ENCODE results near the gene HPGDS. TPM values are rescaled to one million over a fixed set of nuclear protein-coding genes. Genes with fewer than 3 reads are reported as not detected.

Gene HPGDS
- total and polyA plus RNA-seq, 5 donors from 2014 or later: 0.39 to 2.5 (median 1.1) TPM; not detected in 2

- ATAC-seq (ENCODE audit: low read depth in 2 of 2) (no peak), DNase-seq (no peak)
- Histone ChIP-seq H3K27me3 (ENCODE audit: control insufficient read depth, insufficient read depth, low read length) (peaks cover 2% of the 10 kb centered on the region), H3K9me3 (ENCODE audit: control insufficient read depth in 2 of 2, low read length in 2 of 2) (no peaks in the 10 kb centered on the region), H3K4me1 (ENCODE audit: control insufficient read depth, insufficient read depth, low read length, poor library complexity, severe bottlenecking) (no peaks in the 10 kb centered on the region), H3K4me3 (ENCODE audit: low read depth, low read length) (no peak overlapping the region), H3K27ac (ENCODE audit: insufficient read depth, low read length, poor library complexity, severe bottlenecking) (no peak overlapping the region), H3K36me3 (ENCODE audit: control insufficient read depth, insufficient read depth, low read length) (no peaks in the 10 kb centered on the region)
- Mint-ChIP-seq H3K27ac (no peak overlapping the region), H3K9me3 (peaks cover 0 to 1% (median 0%) of the 10 kb centered on the region in 7 donors), H3K4me3 (no peak overlapping the region), H3K36me3 (no peaks in the 10 kb centered on the region), H3K4me1 (no peaks in the 10 kb centered on the region), H3K27me3 (peaks cover 33% of the 10 kb centered on the region)
Measured at GRCh38 chr4:94375364-94375763, 32.7 kb upstream of the HPGDS start.

GRCh38 chr4:94373752-94374151 lies 31.1 kb upstream of the HPGDS start:
- no peak for ATAC-seq (ENCODE audit: low read depth in 2 of 2)
- H3K27me3 Mint-ChIP-seq: peaks cover 34% of the 10 kb centered on the region
- no peak overlapping the region for H3K27ac Mint-ChIP-seq

GRCh38 chr4:94372991-94373390 lies 30.4 kb upstream of the HPGDS start:
- H3K27ac Mint-ChIP-seq: no peak overlapping the region
- H3K4me3 ChIP-seq (ENCODE audit: low read depth, low read length): no peak overlapping the region
- no peaks in the 10 kb centered on the region for H3K27me3 ChIP-seq (ENCODE audit: control insufficient read depth, insufficient read depth, low read length)
- ATAC-seq (ENCODE audit: low read depth in 2 of 2) (no peak), DNase-seq (no peak)
- no peak overlapping the region for H3K27ac ChIP-seq (ENCODE audit: insufficient read depth, low read length, poor library complexity, severe bottlenecking)
- no peaks in the 10 kb centered on the region for H3K4me1 Mint-ChIP-seq
- no peak overlapping the region for H3K4me3 Mint-ChIP-seq
- H3K36me3 ChIP-seq (ENCODE audit: control insufficient read depth, insufficient read depth, low read length): no peaks in the 10 kb centered on the region
- H3K9me3 Mint-ChIP-seq: peaks cover 0 to 1% (median 0%) of the 10 kb centered on the region in 7 donors
- H3K9me3 ChIP-seq (ENCODE audit: control insufficient read depth in 2 of 2, low read length in 2 of 2): no peaks in the 10 kb centered on the region
- peaks cover 30% of the 10 kb centered on the region for H3K27me3 Mint-ChIP-seq
- no peaks in the 10 kb centered on the region for H3K4me1 ChIP-seq (ENCODE audit: control insufficient read depth, insufficient read depth, low read length, poor library complexity, severe bottlenecking)
- H3K36me3 Mint-ChIP-seq: no peaks in the 10 kb centered on the region

More at GRCh38 chr4:94373752-94374151, 31.1 kb upstream of the HPGDS start:
- H3K36me3 ChIP-seq (ENCODE audit: control insufficient read depth, insufficient read depth, low read length): no peaks in the 10 kb centered on the region
- no peaks in the 10 kb centered on the region for H3K9me3 ChIP-seq (ENCODE audit: control insufficient read depth in 2 of 2, low read length in 2 of 2)
- peaks cover 0 to 1% (median 0%) of the 10 kb centered on the region in 7 donors for H3K9me3 Mint-ChIP-seq
- no peak for DNase-seq
- H3K4me3 ChIP-seq (ENCODE audit: low read depth, low read length): no peak overlapping the region
- H3K4me1 ChIP-seq (ENCODE audit: control insufficient read depth, insufficient read depth, low read length, poor library complexity, severe bottlenecking): no peaks in the 10 kb centered on the region
- no peak overlapping the region for H3K27ac ChIP-seq (ENCODE audit: insufficient read depth, low read length, poor library complexity, severe bottlenecking)
- no peak overlapping the region for H3K4me3 Mint-ChIP-seq
- no peaks in the 10 kb centered on the region for H3K4me1 Mint-ChIP-seq
- H3K27me3 ChIP-seq (ENCODE audit: control insufficient read depth, insufficient read depth, low read length): no peaks in the 10 kb centered on the region
- no peaks in the 10 kb centered on the region for H3K36me3 Mint-ChIP-seq

- Mint-ChIP-seq H3K36me3 (no peaks in the 10 kb centered on the region), H3K4me1 (no peaks in the 10 kb centered on the region), H3K27ac (no peak overlapping the region), H3K9me3 (peaks cover 0 to 1% (median 0%) of the 10 kb centered on the region in 7 donors), H3K27me3 (peaks cover 25% of the 10 kb centered on the region), H3K4me3 (no peak overlapping the region)
- no peaks in the 10 kb centered on the region for H3K9me3 ChIP-seq (ENCODE audit: control insufficient read depth in 2 of 2, low read length in 2 of 2)
- H3K4me3 ChIP-seq (ENCODE audit: low read depth, low read length): no peak overlapping the region
- no peak overlapping the region for H3K27ac ChIP-seq (ENCODE audit: insufficient read depth, low read length, poor library complexity, severe bottlenecking)
- no peaks in the 10 kb centered on the region for H3K27me3 ChIP-seq (ENCODE audit: control insufficient read depth, insufficient read depth, low read length)
- H3K4me1 ChIP-seq (ENCODE audit: control insufficient read depth, insufficient read depth, low read length, poor library complexity, severe bottlenecking): no peaks in the 10 kb centered on the region
- DNase-seq (no peak), ATAC-seq (ENCODE audit: low read depth in 2 of 2) (no peak)
- no peaks in the 10 kb centered on the region for H3K36me3 ChIP-seq (ENCODE audit: control insufficient read depth, insufficient read depth, low read length)
Measured at GRCh38 chr4:94372228-94372978, 29.8 kb upstream of the HPGDS start.

DNA sequence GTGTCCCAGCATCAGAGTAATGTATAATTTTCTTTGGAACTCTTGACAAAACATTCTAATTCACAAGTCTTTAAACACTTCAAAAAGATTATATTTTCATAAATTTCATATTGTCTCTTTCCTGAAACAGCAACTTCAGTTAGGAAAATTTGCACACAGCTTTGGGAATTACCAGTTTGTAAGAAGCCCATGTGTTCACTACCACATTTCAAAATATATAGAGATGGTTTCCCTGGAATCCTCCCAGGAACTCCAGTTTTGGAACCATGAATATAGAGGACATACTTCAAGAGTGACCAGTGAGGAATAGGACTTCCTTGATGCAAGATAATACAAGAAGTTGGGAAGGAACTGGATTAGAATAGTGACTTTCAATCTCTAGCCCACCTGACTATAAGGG lies 28.7 kb upstream of the HPGDS start:
- Mint-ChIP-seq H3K27ac (no peak overlapping the region), H3K27me3 (peaks cover 32% of the 10 kb centered on the region)

DNA sequence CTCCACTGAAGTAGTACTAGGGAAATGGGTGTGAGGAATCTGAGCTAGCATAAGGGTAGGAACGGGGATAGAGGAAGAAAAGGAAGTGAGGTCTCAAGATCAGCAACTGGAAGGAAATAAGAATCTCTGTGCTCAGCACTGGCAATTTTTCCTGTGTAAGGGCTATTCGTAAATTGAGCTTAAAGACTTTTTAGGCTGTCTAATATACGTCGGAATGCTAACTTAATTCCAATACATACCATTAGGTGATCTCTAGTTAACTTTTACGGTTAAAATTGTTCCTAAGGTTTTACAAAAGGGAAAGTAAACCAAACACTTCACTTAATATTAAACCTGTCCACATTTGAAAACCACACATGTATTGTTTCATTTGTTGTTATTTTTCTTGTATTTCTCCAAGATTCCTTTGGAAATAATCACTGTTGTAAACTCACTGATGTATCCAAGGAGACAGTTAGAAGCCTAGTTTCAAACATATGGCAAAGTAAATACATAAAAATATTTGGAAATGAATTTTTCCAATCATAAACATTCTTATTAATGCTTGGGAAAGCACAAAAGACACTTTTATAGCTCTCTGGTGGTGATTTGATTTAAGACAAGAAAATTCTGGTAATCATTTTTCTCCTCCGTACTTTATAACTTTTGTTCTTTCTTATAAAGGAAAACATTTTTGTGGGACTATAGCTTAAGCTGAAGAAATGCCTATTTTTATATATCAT lies 28.1 kb upstream of the HPGDS start:
- no peak overlapping the region for H3K4me3 Mint-ChIP-seq
- Histone ChIP-seq H3K36me3 (ENCODE audit: control insufficient read depth, insufficient read depth, low read length) (no peaks in the 10 kb centered on the region), H3K4me3 (ENCODE audit: low read depth, low read length) (no peak overlapping the region), H3K27ac (ENCODE audit: insufficient read depth, low read length, poor library complexity, severe bottlenecking) (no peak overlapping the region), H3K27me3 (ENCODE audit: control insufficient read depth, insufficient read depth, low read length) (peaks cover 2% of the 10 kb centered on the region), H3K9me3 (ENCODE audit: control insufficient read depth in 2 of 2, low read length in 2 of 2) (no peaks in the 10 kb centered on the region), H3K4me1 (ENCODE audit: control insufficient read depth, insufficient read depth, low read length, poor library complexity, severe bottlenecking) (no peaks in the 10 kb centered on the region)
- no peak overlapping the region for H3K27ac Mint-ChIP-seq
- H3K36me3 Mint-ChIP-seq: no peaks in the 10 kb centered on the region
- ATAC-seq (ENCODE audit: low read depth in 2 of 2) (no peak), DNase-seq (no peak)
- peaks cover 0 to 6% (median 2%) of the 10 kb centered on the region in 7 donors for H3K9me3 Mint-ChIP-seq
- H3K27me3 Mint-ChIP-seq: peaks cover 32% of the 10 kb centered on the region
- H3K4me1 Mint-ChIP-seq: no peaks in the 10 kb centered on the region

More for the DNA sequence above, 28.7 kb upstream of the HPGDS start:
- H3K4me3 Mint-ChIP-seq: no peak overlapping the region
- ATAC-seq (ENCODE audit: low read depth in 2 of 2): no peak
- peaks cover 0 to 6% (median 2%) of the 10 kb centered on the region in 7 donors for H3K9me3 Mint-ChIP-seq
- Histone ChIP-seq H3K4me3 (ENCODE audit: low read depth, low read length) (no peak overlapping the region), H3K9me3 (ENCODE audit: control insufficient read depth in 2 of 2, low read length in 2 of 2) (no peaks in the 10 kb centered on the region), H3K4me1 (ENCODE audit: control insufficient read depth, insufficient read depth, low read length, poor library complexity, severe bottlenecking) (no peaks in the 10 kb centered on the region), H3K27me3 (ENCODE audit: control insufficient read depth, insufficient read depth, low read length) (peaks cover 2% of the 10 kb centered on the region), H3K27ac (ENCODE audit: insufficient read depth, low read length, poor library complexity, severe bottlenecking) (no peak overlapping the region), H3K36me3 (ENCODE audit: control insufficient read depth, insufficient read depth, low read length) (no peaks in the 10 kb centered on the region)
- H3K36me3 Mint-ChIP-seq: no peaks in the 10 kb centered on the region
- no peak for DNase-seq
- H3K4me1 Mint-ChIP-seq: no peaks in the 10 kb centered on the region

GRCh38 chr4:94369046-94369445 lies 26.4 kb upstream of the HPGDS start:
- Histone ChIP-seq H3K27me3 (ENCODE audit: control insufficient read depth, insufficient read depth, low read length) (peaks cover 2% of the 10 kb centered on the region), H3K36me3 (ENCODE audit: control insufficient read depth, insufficient read depth, low read length) (no peaks in the 10 kb centered on the region), H3K9me3 (ENCODE audit: control insufficient read depth in 2 of 2, low read length in 2 of 2) (no peaks in the 10 kb centered on the region), H3K27ac (ENCODE audit: insufficient read depth, low read length, poor library complexity, severe bottlenecking) (no peak overlapping the region), H3K4me1 (ENCODE audit: control insufficient read depth, insufficient read depth, low read length, poor library complexity, severe bottlenecking) (no peaks in the 10 kb centered on the region), H3K4me3 (ENCODE audit: low read depth, low read length) (no peak overlapping the region)
- no peak for ATAC-seq (ENCODE audit: low read depth in 2 of 2)
- Mint-ChIP-seq H3K4me3 (no peak overlapping the region), H3K27ac (no peak overlapping the region), H3K36me3 (no peaks in the 10 kb centered on the region), H3K9me3 (peaks cover 0 to 6% (median 2%) of the 10 kb centered on the region in 7 donors), H3K4me1 (no peaks in the 10 kb centered on the region), H3K27me3 (peaks cover 27% of the 10 kb centered on the region)
- no peak for DNase-seq

Measured in CD4-positive, CD25-positive, alpha-beta regulatory T cell (primary cell).